Lung (tissue), 16 donors: ENCODE results near the gene TMCO6. TPM values are rescaled to one million over a fixed set of nuclear protein-coding genes. Genes with fewer than 3 reads are reported as not detected.
A peak's percentile ranks its signal among the peaks of the same experiment; 100 is the strongest.
"Not testable (repeated sequence)": the region's sequence is repeated elsewhere in the genome, so short reads cannot be mapped to it uniquely, and the experiment has no call there.

Experiments used
- ATAC-seq: fragments of 200-7000 bp; cut with Tn5 transposase; one replicate; pipeline ENCODE4 v1.9.1; 2020; ENCODE audit warnings: moderate number of reproducible peaks; ENCODE audit not compliant: insufficient read depth, low FRiP score
- DNase-seq, 3 donors: peaks; one replicate each; pipeline ENCODE4 v3.0.0-alpha.2; 2013 to 2017
- H3K27ac ChIP-seq, 2 donors: one replicate each; pipeline ENCODE4 v1.5.1; 2013; ENCODE audit warnings: mild to moderate bottlenecking in 2 of 2, moderate library complexity in 2 of 2, control low read depth in 1 of 2, inconsistent platforms in 1 of 2, low read depth in 1 of 2, low read length in 1 of 2
- H3K27me3 ChIP-seq, 3 donors: one replicate each; pipeline ENCODE4 v1.5.1; 2013; ENCODE audit warnings: low read length in 2 of 3; ENCODE audit not compliant: control insufficient read depth in 3 of 3, insufficient read depth in 3 of 3
- H3K36me3 ChIP-seq, 4 donors: one replicate each; pipeline ENCODE4 v1.5.1; 2013; ENCODE audit warnings: low read length in 4 of 4, mild to moderate bottlenecking in 1 of 4, moderate library complexity in 1 of 4; ENCODE audit not compliant: control insufficient read depth in 4 of 4, insufficient read depth in 4 of 4
- H3K4me1 ChIP-seq, 5 donors: one replicate each; pipeline ENCODE4 v1.5.1; 2013; ENCODE audit warnings: low read length in 5 of 5, mild to moderate bottlenecking in 2 of 5, moderate library complexity in 1 of 5; ENCODE audit not compliant: control insufficient read depth in 5 of 5, insufficient read depth in 5 of 5
- H3K4me3 ChIP-seq: one replicate; pipeline ENCODE4 v1.5.1; 2013; ENCODE audit warnings: mild to moderate bottlenecking, control low read depth, moderate library complexity
- H3K9ac ChIP-seq, 2 donors: one replicate each; pipeline ENCODE4 v1.5.1; 2013; ENCODE audit warnings: low read length in 2 of 2, control low read depth in 1 of 2; ENCODE audit not compliant: insufficient read depth in 1 of 2
- H3K9me3 ChIP-seq, 4 donors: one replicate each; pipeline ENCODE4 v1.5.1; 2013; ENCODE audit warnings: low read length in 3 of 4, mild to moderate bottlenecking in 1 of 4, moderate library complexity in 1 of 4; ENCODE audit not compliant: control insufficient read depth in 4 of 4, insufficient read depth in 3 of 4
- CTCF ChIP-seq: IDR thresholded peaks from 2 replicates; pipeline ENCODE4 v1.5.1; 2012; ENCODE audit warnings: mild to moderate bottlenecking; ENCODE audit errors: control extremely low read depth, extremely low read depth
- WGBS, 2 donors: extraction: QIAGEN DNeasy Blood & Tissue Kit; methylation state at CpG; one replicate each; pipeline ENCODE4 v1.1.7; 2013; 5-methylcytosine and 5-hydroxymethylcytosine counted together
- long read RNA-seq, 5 donors: transcript quantifications; one replicate each; lab custom pipeline, GENCODE V29; 2026
- polyA plus RNA-seq, 2 donors: library from polyadenylated mRNA; stranded (reverse); fragments of 200-250 nt; gene quantifications; one replicate each; pipeline ENCODE4 v1.2.1, GENCODE V29; 2013
- total RNA-seq, 2 donors: library from RNA; depleted of rRNA in 1 of 2; stranded (reverse); fragments of >200 nt in 1 of 2; gene quantifications; one replicate each; pipeline ENCODE4 v1.2.1, GENCODE V29; 2014 to 2021
- donor health status: control.
- donor health status: control.
- donor health status: Bipolar disorder and iron deficiency.
- donor health status: healthy.
- donor health status: DM: yes; HTN: yes; CAD: no.

TMCO6 gene
- 10 to 100 TPM in 1 of 2 donors, 1 to 10 TPM in 1; 9.0 to 14.9 TPM for total RNA-seq
- polyA plus RNA-seq: 10 to 100 TPM; 13.2 to 25.8 TPM
- long read RNA-seq, donor 1, partial matches to known transcripts: 33 of 315 reads
- long read RNA-seq, donor 1, other reads (novel, unspliced or antisense): 281 of 315 reads
- long read RNA-seq, donor 2, partial matches to known transcripts: 0 of 1 reads
- long read RNA-seq, donor 2, other reads (novel, unspliced or antisense): 0 of 1 reads
- long read RNA-seq, donor 3, partial matches to known transcripts: 0 of 2 reads
- long read RNA-seq, donor 3, other reads (novel, unspliced or antisense): 0 of 2 reads
- long read RNA-seq, donor 4, partial matches to known transcripts: 0 of 1 reads
- long read RNA-seq, donor 4, other reads (novel, unspliced or antisense): 0 of 1 reads
- long read RNA-seq, donor 5, partial matches to known transcripts: 333 of 352 reads
- long read RNA-seq, donor 5, other reads (novel, unspliced or antisense): 16 of 352 reads

GRCh38 chr5:140639148-140639981, at the start of gene TMCO6:
Gene TMCO6, plus strand, starts transcription at chr5:140639451. Its CDS starts 77 bp downstream, at chr5:140639528.
- Histone ChIP-seq H3K4me1 (peaks cover 0 to 11% (median 4%) of the 10 kb centered on the region in 5 donors), H3K9me3 (no peaks in the 10 kb centered on the region), H3K27ac (peak within 1 kb of the TSS; percentile 88 to 96), H3K36me3 (peaks cover 0 to 18% (median 15%) of the 10 kb centered on the region in 4 donors), H3K27me3 (peaks cover 0 to 2% (median 0%) of the 10 kb centered on the region in 3 donors), H3K4me3 (peak within 1 kb of the TSS; percentile 89), H3K9ac (peak within 1 kb of the TSS in 1 of 2 donors; percentile 89)
- ATAC-seq: peak; percentile 99
- DNase-seq: peak; percentile 96 to 97 (median 97)
- TF ChIP-seq CTCF: peak; percentile 18
- WGBS, 2 donors: 1% methylated on average over 61 to 63 of the region's 63 CpGs

GRCh38 chr5:140590861-140591260, 48.4 kb upstream of the TMCO6 start:
- Histone ChIP-seq H3K27ac (no peak overlapping the region), H3K9me3 (no peaks in the 10 kb centered on the region), H3K4me1 (peaks cover 0 to 19% (median 3%) of the 10 kb centered on the region in 5 donors), H3K4me3 (no peak overlapping the region), H3K9ac (no peak overlapping the region), H3K27me3 (no peaks in the 10 kb centered on the region), H3K36me3 (no peaks in the 10 kb centered on the region)
- WGBS, 2 donors: 95 to 96% methylated on average over 7 of the region's 7 CpGs
- TF ChIP-seq CTCF: no peak
- no peak for ATAC-seq
- no peak for DNase-seq

DNA sequence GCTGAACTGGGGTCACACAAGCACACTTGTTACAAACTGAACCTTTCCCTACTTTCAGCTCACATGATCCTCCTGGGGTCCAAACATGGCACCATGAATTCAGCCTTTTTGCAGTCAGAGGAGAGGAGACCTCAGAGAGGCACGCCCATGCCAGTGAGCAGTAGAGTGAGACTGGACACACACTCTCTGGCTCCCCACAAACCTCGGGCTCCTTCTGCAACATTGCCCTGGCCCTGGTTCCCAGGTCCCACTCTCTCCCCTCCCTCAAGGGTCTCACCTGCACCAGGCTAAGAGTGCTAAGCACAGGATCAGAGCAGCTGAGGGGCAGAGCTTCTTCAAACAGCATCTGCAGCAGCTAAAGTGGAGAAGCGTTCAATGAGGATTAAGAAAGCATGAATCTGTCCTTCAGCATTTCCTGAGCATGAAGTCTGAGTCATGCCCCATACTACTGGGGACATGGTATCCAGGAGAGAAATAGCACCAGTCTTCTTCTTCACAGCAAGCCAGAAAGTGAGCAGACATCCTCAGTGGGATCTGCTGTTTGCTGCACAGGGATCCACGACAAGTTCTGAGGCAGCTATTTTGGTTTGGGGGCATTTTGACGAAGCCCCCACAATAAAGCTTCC, 47.4 kb upstream of the TMCO6 start:
- Histone ChIP-seq H3K9ac (no peak overlapping the region), H3K27me3 (no peaks in the 10 kb centered on the region), H3K9me3 (no peaks in the 10 kb centered on the region), H3K4me3 (no peak overlapping the region), H3K36me3 (no peaks in the 10 kb centered on the region), H3K27ac (peak overlapping the region in 1 of 2 donors; percentile 66), H3K4me1 (peaks cover 0 to 19% (median 12%) of the 10 kb centered on the region in 5 donors)
- no peak for TF ChIP-seq CTCF
- WGBS, 2 donors: 76 to 81% methylated on average over 5 of the region's 5 CpGs
- DNase-seq (no peak), ATAC-seq (no peak)

DNA sequence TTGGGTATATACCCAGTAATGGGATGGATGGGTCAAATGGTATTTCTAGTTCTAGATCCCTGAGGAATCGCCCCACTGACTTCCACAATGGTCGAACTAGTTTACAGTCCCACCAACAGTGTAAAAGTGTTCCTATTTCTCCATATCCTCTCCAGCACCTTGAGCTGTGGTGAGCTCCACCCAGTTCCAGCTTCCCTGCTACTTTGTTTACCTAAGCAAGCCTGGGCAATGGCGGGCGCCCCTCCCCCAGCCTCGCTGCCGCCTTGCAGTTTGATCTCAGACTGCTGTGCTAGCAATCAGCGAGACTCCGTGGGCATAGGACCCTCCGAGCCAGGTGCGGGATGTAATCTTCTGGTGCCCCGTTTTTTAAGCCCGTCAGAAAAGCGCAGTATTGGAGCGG, 46.2 kb upstream of the TMCO6 start:
- H3K4me3 ChIP-seq: not testable (repeated sequence)

More for the DNA sequence above, 46.2 kb upstream of the TMCO6 start:
- H3K9me3 ChIP-seq, H3K9ac ChIP-seq, DNase-seq, H3K27me3 ChIP-seq, H3K27ac ChIP-seq, ATAC-seq, H3K36me3 ChIP-seq: not testable (repeated sequence)
- 48 to 63% methylated on average over 11 to 12 of the region's 14 CpGs for WGBS, 2 donors
- H3K4me1 ChIP-seq: peaks cover 0 to 19% (median 12%) of the 10 kb centered on the region in 5 donors
